Measurements from ENCODE around the gene SCYGR8.
"Not testable (repeated sequence)": the region's sequence is repeated elsewhere in the genome, so short reads cannot be mapped to it uniquely, and the experiment has no call there.

The SCYGR8 gene

DNA sequence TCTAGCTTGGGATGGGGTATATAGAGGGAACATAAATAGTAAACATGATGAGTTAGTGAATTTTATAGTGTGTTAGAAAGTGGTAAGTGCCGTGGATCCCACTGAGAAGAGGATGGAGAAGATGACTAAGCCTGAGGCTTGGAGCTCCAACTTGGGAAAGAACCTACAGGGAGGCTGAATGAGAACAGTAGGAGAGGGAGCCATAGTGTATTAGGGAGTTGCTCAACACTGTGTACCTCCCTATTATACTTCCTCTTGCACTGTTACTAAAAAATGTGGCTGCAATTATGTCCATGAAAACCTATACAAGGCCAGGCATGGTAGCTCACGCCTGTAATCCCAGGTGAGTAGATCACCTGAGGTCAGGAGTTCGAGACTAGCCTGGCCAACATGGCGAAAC, 25.0 kb upstream of the SCYGR8 start:
- no peak overlapping the region for H3K9ac ChIP-seq (ENCODE audit: low read length)
- no peaks in the 10 kb centered on the region for H3K4me1 ChIP-seq (ENCODE audit: control insufficient read depth, insufficient read depth, low read length)
- no peaks in the 10 kb centered on the region for H3K27me3 ChIP-seq (ENCODE audit: control insufficient read depth, insufficient read depth, low read length)
- H3K36me3 ChIP-seq (ENCODE audit: control insufficient read depth, insufficient read depth, low read length): no peaks in the 10 kb centered on the region
- no peak overlapping the region for H3K4me3 ChIP-seq (ENCODE audit: low read length)
- no peaks in the 10 kb centered on the region for H3K9me3 ChIP-seq (ENCODE audit: control insufficient read depth, low read length)

DNA sequence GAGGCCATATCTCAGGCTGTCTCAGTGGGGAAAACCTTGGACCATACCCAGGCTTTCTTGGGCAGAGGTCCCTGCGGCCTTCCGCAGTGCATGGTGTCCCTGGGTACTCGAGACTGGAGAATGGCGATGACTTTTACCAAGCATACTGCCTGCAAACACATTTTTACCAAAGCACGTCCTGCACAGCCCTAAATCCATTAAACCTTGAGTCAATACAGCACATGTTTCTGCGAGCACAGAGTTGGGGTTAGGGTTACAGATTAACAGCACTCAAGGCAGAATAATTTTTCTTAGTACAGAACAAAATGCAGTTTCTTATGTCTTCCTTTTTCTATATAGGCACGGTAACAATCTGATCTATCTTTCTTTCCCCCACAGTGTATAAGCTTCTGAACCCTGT, 22.9 kb upstream of the SCYGR8 start:
- H3K9me3 ChIP-seq (ENCODE audit: control insufficient read depth, low read length); H3K4me1 ChIP-seq (ENCODE audit: control insufficient read depth, insufficient read depth, low read length); H3K4me3 ChIP-seq (ENCODE audit: low read length); H3K9ac ChIP-seq (ENCODE audit: low read length); H3K36me3 ChIP-seq (ENCODE audit: control insufficient read depth, insufficient read depth, low read length); H3K27me3 ChIP-seq (ENCODE audit: control insufficient read depth, insufficient read depth, low read length): not testable (repeated sequence)

GRCh38 chr2:227724394-227725039, 21.2 kb upstream of the SCYGR8 start, which contains the start of gene SCYGR6:
SCYGR6 (minus strand) TSS chr2:227724757; CDS start chr2:227724757, 0 bp downstream.
- Histone ChIP-seq H3K9me3 (ENCODE audit: control insufficient read depth, low read length) (no peaks in the 10 kb centered on the region), H3K36me3 (ENCODE audit: control insufficient read depth, insufficient read depth, low read length) (no peaks in the 10 kb centered on the region), H3K4me3 (ENCODE audit: low read length) (no peak within 1 kb of the TSS), H3K27me3 (ENCODE audit: control insufficient read depth, insufficient read depth, low read length) (no peaks in the 10 kb centered on the region), H3K4me1 (ENCODE audit: control insufficient read depth, insufficient read depth, low read length) (no peaks in the 10 kb centered on the region), H3K9ac (ENCODE audit: low read length) (no peak within 1 kb of the TSS)

- H3K4me3 ChIP-seq (ENCODE audit: low read length): no peak within 1 kb of the TSS
- no peaks in the 10 kb centered on the region for H3K27me3 ChIP-seq (ENCODE audit: control insufficient read depth, insufficient read depth, low read length)
- no peak within 1 kb of the TSS for H3K9ac ChIP-seq (ENCODE audit: low read length)
- no peaks in the 10 kb centered on the region for H3K4me1 ChIP-seq (ENCODE audit: control insufficient read depth, insufficient read depth, low read length)
- H3K9me3 ChIP-seq (ENCODE audit: control insufficient read depth, low read length): no peaks in the 10 kb centered on the region
- H3K36me3 ChIP-seq (ENCODE audit: control insufficient read depth, insufficient read depth, low read length): no peaks in the 10 kb centered on the region
Observed at GRCh38 chr2:227728035-227728434, 17.7 kb upstream of the SCYGR8 start, which contains the start of gene SCYGR7. SCYGR7 (plus strand) TSS chr2:227728335; CDS start chr2:227728335, 0 bp downstream.

- H3K36me3 ChIP-seq (ENCODE audit: control insufficient read depth, insufficient read depth, low read length): no peaks in the 10 kb centered on the region
- H3K27me3 ChIP-seq (ENCODE audit: control insufficient read depth, insufficient read depth, low read length): no peaks in the 10 kb centered on the region
- no peak overlapping the region for H3K9ac ChIP-seq (ENCODE audit: low read length)
- no peaks in the 10 kb centered on the region for H3K9me3 ChIP-seq (ENCODE audit: control insufficient read depth, low read length)
- H3K4me3 ChIP-seq (ENCODE audit: low read length): no peak overlapping the region
- no peaks in the 10 kb centered on the region for H3K4me1 ChIP-seq (ENCODE audit: control insufficient read depth, insufficient read depth, low read length)
Observed at GRCh38 chr2:227739351-227739750, 6.3 kb upstream of the SCYGR8 start.

DNA sequence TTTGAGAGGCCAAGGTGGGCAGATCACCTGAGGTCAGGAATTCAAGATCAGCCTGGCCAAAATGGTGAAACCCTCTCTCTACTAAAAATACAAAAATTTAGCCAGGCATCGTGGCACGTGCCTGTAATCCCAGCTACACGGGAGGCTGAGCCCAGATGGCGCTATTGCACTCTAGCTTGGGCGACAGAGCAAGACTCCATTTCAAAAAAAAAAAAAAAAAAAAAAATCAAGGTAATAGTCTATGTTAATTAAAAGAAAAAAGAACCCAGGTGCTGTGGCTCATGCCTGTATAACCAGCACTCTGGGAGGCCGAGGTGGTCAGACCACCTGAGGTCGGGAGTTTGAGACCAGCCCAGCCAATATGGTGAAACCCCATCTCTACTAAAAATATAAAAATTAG, 5.0 kb upstream of the SCYGR8 start:
- not testable (repeated sequence) for H3K9ac ChIP-seq (ENCODE audit: low read length); H3K36me3 ChIP-seq (ENCODE audit: control insufficient read depth, insufficient read depth, low read length); H3K4me3 ChIP-seq (ENCODE audit: low read length); H3K9me3 ChIP-seq (ENCODE audit: control insufficient read depth, low read length); H3K27me3 ChIP-seq (ENCODE audit: control insufficient read depth, insufficient read depth, low read length); H3K4me1 ChIP-seq (ENCODE audit: control insufficient read depth, insufficient read depth, low read length)

- Histone ChIP-seq H3K9me3 (ENCODE audit: control insufficient read depth, low read length) (no peaks in the 10 kb centered on the region), H3K4me3 (ENCODE audit: low read length) (no peak overlapping the region), H3K27me3 (ENCODE audit: control insufficient read depth, insufficient read depth, low read length) (no peaks in the 10 kb centered on the region), H3K36me3 (ENCODE audit: control insufficient read depth, insufficient read depth, low read length) (no peaks in the 10 kb centered on the region), H3K4me1 (ENCODE audit: control insufficient read depth, insufficient read depth, low read length) (no peaks in the 10 kb centered on the region), H3K9ac (ENCODE audit: low read length) (no peak overlapping the region)
Observed at GRCh38 chr2:227748079-227748478, 2.4 kb downstream of the SCYGR8 start.

- H3K9ac ChIP-seq (ENCODE audit: low read length); H3K27me3 ChIP-seq (ENCODE audit: control insufficient read depth, insufficient read depth, low read length); H3K36me3 ChIP-seq (ENCODE audit: control insufficient read depth, insufficient read depth, low read length); H3K9me3 ChIP-seq (ENCODE audit: control insufficient read depth, low read length); H3K4me3 ChIP-seq (ENCODE audit: low read length); H3K4me1 ChIP-seq (ENCODE audit: control insufficient read depth, insufficient read depth, low read length): not testable (repeated sequence)
Observed at GRCh38 chr2:227756261-227756660, 10.6 kb downstream of the SCYGR8 start.

- Histone ChIP-seq H3K27me3 (ENCODE audit: control insufficient read depth, insufficient read depth, low read length) (no peaks in the 10 kb centered on the region), H3K4me3 (ENCODE audit: low read length) (no peak overlapping the region), H3K4me1 (ENCODE audit: control insufficient read depth, insufficient read depth, low read length) (peaks cover 6% of the 10 kb centered on the region), H3K36me3 (ENCODE audit: control insufficient read depth, insufficient read depth, low read length) (no peaks in the 10 kb centered on the region), H3K9ac (ENCODE audit: low read length) (no peak overlapping the region), H3K9me3 (ENCODE audit: control insufficient read depth, low read length) (no peaks in the 10 kb centered on the region)
Observed at GRCh38 chr2:227759411-227760118, 13.9 kb downstream of the SCYGR8 start.

DNA sequence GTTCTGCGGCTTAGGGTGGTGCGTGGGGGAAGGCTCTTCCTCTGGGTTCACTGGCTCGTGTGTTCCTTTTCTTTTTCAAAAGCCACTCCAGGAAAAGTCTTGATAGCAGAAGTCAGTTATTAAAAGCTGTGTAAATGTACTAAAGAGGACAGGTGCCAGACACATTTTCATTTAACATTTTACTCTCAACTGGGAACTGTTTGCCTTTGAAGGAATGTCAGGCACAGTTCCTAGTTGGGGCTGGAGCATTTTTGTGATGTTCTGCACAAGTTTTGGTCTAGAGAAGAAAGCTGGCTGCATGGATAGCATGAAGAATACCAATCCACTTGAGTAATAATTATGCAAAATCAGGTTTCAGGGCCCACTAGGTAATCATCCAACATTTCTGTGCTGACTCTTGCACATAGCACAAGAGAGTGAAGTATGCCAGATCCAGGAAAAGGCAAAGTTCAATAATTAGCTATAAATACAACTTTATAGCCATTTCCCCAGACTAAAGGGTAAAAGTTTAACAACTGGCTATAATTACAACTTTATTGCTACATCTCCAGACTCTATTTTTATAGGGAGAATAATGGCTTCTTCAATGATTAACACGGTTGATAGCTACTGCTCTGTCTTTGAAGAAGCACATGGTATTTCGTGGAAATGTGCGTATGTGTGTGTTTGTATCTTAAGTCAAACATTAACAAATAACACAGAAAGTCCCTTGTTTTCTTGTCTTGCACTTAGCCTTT, 16.2 kb downstream of the SCYGR8 start:
- Histone ChIP-seq H3K4me1 (ENCODE audit: control insufficient read depth, insufficient read depth, low read length) (peaks cover 6% of the 10 kb centered on the region), H3K36me3 (ENCODE audit: control insufficient read depth, insufficient read depth, low read length) (no peaks in the 10 kb centered on the region), H3K9me3 (ENCODE audit: control insufficient read depth, low read length) (no peaks in the 10 kb centered on the region), H3K27me3 (ENCODE audit: control insufficient read depth, insufficient read depth, low read length) (no peaks in the 10 kb centered on the region), H3K4me3 (ENCODE audit: low read length) (no peak overlapping the region), H3K9ac (ENCODE audit: low read length) (no peak overlapping the region)

GRCh38 chr2:227765788-227766372, 20.2 kb downstream of the SCYGR8 start:
- Histone ChIP-seq H3K9ac (ENCODE audit: low read length) (no peak overlapping the region), H3K36me3 (ENCODE audit: control insufficient read depth, insufficient read depth, low read length) (no peaks in the 10 kb centered on the region), H3K4me3 (ENCODE audit: low read length) (no peak overlapping the region), H3K4me1 (ENCODE audit: control insufficient read depth, insufficient read depth, low read length) (no peaks in the 10 kb centered on the region), H3K27me3 (ENCODE audit: control insufficient read depth, insufficient read depth, low read length) (no peaks in the 10 kb centered on the region), H3K9me3 (ENCODE audit: control insufficient read depth, low read length) (no peaks in the 10 kb centered on the region)

DNA sequence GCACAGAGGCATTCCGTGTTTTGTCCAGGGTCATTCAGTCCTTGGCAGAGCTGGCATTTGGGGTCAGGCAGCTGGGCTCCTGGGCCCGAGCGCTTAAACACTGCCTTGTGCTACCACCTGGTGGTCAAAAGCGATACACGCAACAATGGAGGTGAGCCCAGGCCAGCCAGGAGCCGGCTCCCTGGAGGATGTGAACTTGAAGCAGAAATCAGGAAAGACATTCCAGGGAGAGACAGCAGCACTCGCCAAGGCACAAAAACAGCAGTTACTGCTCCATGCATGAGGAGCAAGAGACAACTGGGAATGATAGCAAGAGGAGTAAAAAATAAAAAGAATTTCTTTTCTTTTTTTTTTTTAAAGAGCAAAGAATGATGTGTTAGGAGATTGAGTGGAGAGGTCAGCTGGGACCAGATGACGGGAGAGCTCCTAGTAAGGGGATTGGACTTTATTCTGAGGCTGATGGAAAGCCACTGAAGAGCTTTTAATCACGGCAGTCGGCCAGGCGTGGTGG, 20.7 kb downstream of the SCYGR8 start:
- no peak overlapping the region for H3K9ac ChIP-seq (ENCODE audit: low read length)
- H3K27me3 ChIP-seq (ENCODE audit: control insufficient read depth, insufficient read depth, low read length): no peaks in the 10 kb centered on the region
- no peaks in the 10 kb centered on the region for H3K9me3 ChIP-seq (ENCODE audit: control insufficient read depth, low read length)
- no peak overlapping the region for H3K4me3 ChIP-seq (ENCODE audit: low read length)
- H3K4me1 ChIP-seq (ENCODE audit: control insufficient read depth, insufficient read depth, low read length): no peaks in the 10 kb centered on the region
- no peaks in the 10 kb centered on the region for H3K36me3 ChIP-seq (ENCODE audit: control insufficient read depth, insufficient read depth, low read length)

All from mucosa of stomach (tissue), 1 donor.